HuH-7 (cell line): ENCODE measurements around the gene IL17RA.

Source experiments
- DNase-seq: peaks from one replicate; pipeline ENCODE4 v3.0.0; 2011; ENCODE audit warnings: low spot score

IL17RA gene

DNA sequence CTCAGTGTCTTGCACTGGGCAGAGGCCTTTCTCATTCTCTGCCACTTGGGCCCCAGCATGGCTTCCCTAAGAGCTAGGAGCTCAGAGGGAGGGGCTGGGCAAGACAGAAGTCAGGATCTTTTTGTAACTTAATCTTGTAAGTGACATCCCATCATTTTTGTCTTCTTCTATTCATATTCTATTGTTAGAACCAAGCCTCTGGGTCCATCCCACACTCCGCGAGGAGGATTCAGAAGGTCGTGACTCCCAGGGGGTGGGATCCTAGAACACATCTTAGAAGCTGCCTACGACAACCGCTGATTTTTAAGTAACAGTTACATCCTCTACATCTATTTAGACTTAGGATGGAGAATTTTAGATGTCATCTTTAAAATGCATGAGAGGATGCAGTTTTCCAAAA lies 1.5 kb upstream of the IL17RA start:
- no peak for DNase-seq

DNA sequence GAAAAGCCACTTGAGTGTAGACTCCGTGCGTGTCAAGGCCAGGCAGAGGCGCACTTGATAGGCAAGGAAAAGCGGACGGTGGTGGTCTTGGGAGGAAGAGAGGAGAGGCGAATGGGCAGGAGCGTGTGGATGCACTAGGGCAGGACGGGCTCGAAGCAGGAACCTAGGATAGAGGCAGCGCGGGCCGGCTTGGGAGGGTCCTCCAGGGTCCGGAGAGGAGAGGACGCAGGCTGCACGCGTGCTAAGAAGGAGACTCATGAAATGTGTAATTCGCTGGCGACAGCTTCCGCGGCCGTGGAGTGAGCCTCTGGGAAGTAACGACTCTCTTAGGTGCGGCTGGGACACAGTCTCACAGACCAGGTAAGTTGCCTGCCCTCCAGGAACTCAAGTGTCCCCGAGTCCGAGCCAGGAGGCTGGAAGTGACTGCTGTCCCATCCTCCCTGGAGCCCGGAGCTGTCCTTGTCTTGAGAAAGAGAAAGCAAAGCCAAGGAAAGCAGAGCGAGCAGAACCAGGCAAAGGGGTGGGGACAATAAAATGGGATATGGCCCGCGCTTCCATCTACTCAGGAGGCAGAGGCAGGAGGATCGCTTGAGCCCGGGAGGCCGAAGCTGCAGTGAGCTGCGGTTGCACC lies 874 bp upstream of the IL17RA start:
- no peak for DNase-seq

DNA sequence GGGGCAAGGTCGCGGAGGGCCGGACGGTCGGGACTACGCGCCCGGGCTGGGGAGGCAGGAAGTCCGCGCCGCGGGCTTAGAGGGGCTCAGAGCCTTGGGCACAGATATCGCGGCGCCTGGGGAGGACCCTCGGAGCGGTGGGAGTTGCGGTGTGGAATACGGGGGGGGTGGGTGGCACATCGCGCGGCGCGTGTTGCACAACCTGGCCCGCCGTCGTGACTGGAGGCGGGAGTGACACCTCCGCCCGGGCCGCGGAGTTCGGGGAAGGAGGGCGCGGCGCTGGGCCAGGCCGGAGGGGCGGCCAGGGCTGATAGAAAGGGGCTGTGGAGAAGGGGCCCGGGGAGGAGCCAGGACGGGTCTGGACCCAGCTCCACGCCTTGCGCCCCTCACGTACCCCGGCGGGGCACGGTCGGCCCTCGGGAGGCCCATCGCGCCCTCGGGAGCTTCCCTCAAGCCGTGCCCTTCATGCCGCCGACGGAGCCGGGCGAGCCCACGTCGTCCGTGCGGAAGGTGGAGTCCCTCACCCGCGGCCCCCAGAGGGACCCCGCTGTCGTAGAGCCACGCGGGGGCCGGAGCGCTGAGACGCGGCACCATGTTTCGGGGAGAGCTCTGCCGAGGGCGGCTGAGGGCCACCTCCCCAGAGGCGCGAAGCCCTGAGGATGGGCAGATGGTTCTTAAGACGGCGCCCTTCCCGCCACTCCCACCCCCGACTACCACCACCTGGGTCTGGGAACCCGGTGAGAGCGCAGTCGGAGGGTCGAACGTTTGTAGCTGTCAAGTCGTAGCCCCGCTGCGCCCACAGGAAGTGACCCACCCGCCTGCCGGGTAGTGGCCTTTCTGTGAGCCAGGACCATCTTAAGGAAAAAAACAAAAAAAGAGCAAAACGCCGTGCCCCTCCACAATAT lies 729 bp downstream of the IL17RA start:
- DNase-seq, result no peak

DNA sequence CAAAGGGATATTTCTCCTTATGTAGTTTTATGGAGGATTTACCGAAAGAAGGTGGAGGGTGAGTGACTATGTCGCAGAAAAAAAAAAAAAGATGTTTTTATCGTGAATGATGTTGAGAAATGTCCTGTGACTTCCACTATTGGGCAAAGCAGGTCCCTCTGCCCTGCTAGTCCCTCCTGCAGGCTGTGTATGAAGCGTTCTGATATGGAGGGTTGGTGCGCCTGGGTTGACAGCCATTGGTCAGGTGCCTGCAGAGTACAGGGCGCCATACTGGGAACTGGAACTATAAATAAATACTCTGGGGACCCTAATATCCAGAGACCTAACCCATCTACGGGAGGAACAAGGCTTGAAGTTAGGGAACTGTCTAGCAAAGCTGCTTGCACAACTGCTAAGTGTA lies 1.5 kb downstream of the IL17RA start:
- no peak for DNase-seq

DNA sequence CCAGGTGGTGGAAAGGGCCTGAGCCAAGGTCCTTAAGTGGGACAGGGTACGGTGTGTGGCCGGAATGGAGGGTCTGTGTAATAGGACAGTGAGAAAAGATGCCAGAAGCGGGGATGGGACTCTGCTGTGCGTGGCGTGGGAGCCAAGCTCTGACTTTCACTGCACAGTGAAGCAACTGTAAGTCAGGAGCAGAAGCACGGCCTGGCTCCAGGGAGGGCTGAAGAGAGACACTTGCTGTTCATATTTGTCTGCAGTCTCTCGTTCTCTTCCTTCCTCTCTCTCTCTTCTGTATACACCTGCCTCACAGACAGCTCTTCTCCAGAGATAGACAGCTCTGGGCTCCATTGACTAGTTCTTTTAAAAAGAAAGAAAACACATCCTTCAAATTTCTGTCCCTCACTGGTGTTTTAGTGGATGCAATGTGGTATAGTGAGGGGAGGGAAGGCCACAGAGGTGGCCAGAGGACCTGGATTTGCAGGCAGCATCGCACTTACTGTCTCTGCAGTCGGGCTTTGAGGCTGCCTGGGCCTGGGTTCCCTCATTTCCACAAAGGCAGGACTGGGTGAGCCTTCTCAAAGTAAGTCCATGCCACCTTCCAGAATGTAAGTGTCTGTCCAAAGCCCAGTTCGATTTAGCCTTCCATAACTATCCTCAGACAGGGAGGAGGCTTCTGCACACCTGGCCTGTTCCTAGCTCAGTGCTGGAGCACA lies 2.1 kb downstream of the IL17RA start:
- DNase-seq, result no peak

DNA sequence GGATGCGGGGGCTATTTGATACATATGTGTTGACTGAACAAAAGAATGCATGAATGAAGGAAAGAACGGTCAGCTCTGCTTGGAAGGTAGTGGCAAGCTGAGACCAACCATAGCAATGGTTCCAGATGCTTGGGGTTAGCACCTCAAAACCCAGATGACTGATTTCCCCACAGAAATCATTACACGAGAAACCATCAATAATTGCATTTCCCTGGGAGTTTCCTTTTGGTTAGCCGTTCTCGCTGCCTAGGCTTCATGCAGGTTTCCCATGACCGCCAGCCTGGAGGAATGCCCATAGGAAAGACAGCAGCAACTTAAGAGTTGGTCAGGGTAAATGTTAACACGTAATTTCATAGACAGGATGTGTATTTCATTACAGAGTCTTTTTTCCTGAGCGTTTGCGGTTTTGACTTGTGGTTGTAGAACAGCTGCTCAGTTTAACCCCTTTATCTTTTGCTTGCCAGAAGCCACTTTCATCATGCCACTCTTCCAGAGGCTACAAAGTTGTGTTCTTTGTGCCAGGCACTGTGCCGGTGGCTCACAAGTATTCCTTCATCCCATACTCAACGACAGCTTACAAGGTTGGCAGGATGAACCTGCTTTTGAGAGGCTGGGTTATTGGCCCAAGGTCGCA lies 2.8 kb downstream of the IL17RA start:
- DNase-seq, result no peak

DNA sequence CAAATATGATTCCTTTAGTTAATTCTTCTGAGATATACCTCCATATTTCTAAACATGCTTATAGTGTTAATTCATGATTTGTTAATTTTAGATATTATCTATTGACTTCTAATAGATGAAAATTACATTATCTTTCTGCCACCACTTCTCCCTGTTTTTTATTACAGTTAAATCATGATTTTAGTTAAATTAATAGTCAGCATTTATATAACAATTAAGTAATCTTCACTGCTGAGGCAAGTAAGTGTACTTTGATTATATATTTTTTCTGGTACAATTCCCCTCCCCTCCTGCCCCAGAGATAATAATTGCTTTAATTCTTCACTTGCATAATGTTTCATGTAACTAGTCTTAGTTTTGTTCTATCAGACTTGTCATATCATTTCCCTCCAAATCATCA lies 5.8 kb downstream of the IL17RA start:
- no peak for DNase-seq

DNA sequence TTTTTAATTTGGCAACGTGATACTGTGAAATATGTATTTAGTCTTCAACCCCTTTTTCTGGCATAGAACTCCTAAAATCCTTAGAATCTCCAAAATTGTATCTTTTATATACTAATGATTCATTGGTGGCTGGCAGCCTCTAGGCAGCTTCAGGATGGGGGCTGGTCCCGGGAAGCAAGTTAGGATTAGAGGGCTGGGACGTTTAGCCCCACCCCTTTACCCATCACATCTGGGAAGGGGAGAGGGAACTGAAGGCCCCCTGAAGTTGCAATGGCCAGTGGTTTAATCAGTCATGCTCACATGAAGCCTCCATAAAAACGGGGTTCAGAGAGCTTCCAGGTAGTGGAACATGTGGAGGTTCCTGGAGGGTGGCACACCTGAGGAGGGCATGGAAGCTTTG lies 7.1 kb downstream of the IL17RA start:
- no peak for DNase-seq

DNA sequence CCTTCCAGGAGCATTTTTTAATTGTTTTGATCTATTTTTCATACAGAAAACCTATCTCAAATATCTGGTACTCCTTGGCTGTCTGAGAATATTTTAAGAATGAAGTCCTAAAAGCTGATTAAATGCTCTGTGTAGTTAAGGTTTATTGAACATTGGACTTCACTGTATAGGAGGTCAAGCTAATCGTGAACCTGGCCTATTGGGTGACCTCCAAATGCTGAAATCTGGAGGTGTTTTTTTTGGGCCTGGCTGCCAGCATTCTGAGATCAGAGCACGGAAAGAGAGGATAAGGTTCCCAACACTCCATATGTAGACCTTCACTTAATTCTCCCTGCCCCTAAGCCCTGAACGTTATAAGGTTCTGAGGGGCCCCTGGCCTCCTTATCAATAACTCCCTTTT lies 8.3 kb downstream of the IL17RA start:
- no peak for DNase-seq

DNA sequence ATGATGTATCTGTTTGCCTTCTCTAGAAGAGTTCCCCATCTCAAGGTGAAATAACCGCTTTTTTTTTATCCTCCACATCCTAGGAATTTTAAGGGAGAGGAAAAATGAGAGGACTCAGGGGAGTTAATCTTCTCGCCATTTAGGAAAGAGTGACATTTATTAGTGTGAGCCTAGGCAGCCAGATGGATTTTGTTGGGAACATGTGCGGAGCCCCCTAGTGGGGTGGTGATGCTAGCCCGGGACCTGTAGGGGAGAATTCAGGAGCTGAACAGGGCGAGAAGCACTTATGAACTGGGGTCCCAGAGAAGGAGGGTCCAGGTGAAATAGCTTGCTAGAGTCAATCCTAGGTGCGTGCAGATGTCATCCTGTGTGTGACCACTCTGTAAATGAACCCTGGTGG lies 10.7 kb downstream of the IL17RA start:
- peak; percentile 79 for DNase-seq

DNA sequence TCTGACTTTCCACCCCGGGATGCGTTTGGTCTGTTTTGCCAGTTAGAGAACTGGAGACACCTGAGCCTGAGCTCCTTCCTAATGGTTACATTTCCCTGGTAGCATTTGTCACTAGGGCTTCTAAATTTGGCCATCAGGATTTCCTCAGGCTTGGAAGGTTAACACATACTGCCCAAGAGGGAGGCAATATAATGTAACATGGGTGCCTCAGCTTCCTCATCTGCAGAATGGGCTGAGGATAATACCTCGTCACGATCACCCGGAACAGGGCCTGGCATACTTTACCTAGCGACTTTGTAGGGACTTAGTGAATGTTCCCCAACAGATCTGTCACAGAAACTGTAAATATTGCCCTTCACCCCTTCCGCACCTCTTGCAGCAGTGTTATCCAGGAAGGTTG lies 11.3 kb downstream of the IL17RA start:
- DNase-seq, result no peak

DNA sequence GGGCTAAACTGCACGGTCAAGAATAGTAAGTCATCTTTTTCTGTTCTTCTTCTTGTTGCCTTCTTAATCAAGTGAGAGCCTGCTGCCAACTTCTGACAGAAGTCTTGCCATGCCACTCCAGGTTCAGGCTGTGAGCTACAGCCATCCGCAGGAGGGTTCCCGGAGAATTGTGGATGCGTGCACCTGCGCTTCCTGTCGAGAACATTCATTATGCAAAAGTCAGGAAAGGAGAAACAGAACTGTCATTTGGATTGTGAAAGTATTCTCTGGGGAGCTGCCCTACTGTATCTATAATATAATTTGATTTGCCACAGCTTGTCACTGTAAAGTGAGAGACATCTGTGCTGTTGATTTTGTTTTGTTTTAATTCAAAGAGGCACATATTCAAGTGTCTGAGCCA lies 12.3 kb downstream of the IL17RA start:
- no peak for DNase-seq

DNA sequence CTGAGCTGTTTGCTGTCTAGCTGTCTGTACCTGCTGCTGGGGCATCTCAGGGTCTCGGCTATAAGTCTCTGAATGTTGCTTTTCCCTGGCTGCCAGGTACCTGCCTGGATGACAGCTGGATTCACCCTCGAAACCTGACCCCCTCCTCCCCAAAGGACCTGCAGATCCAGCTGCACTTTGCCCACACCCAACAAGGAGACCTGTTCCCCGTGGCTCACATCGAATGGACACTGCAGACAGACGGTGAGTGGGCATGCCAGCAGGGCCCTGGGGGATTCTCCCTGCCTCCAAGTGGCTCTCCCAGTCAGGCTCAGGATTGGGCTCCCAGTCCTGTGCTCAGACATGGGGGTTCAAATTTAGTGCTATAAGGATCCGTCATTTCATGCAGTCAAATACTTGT lies 12.9 kb downstream of the IL17RA start:
- no peak for DNase-seq

DNA sequence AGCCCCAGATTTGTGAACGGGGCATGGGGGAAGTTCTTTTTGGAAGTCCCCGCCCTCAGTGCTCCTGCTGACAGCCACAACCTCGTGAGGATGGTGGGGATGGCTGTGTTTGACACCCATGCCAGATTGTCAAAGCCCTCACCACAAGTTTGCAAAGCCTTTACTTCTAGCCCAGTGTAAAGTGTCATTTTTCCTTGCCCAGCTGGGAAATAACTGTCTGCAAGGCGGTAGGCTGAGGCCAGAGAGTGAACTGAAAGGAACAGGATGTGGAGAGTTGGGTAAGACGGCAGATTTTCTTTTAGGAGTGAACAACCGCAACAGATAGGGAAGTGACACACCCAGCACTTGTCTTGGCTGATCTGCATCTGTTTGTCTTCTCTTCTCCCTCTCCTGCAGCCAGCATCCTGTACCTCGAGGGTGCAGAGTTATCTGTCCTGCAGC lies 13.6 kb downstream of the IL17RA start:
- DNase-seq, result no peak

DNA sequence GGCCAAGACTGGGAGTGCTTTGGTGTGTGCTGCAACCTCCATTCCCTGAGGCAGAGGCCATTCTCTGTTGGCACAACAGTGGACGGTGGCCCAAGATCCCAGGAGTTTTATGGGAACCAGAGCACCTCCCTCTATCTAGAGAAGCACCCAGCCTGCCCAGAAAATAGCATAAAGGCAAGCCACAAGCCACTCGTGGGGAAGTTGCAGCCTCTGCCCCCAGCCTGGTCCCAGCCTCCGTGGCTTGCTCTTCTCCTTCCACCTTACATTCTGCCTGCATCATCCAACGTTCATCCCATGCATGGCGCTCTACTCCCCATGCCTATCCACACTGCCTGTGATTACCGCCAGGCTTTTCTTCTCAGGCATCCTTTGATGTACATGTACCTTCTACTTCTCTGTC lies 15.8 kb downstream of the IL17RA start:
- no peak for DNase-seq

DNA sequence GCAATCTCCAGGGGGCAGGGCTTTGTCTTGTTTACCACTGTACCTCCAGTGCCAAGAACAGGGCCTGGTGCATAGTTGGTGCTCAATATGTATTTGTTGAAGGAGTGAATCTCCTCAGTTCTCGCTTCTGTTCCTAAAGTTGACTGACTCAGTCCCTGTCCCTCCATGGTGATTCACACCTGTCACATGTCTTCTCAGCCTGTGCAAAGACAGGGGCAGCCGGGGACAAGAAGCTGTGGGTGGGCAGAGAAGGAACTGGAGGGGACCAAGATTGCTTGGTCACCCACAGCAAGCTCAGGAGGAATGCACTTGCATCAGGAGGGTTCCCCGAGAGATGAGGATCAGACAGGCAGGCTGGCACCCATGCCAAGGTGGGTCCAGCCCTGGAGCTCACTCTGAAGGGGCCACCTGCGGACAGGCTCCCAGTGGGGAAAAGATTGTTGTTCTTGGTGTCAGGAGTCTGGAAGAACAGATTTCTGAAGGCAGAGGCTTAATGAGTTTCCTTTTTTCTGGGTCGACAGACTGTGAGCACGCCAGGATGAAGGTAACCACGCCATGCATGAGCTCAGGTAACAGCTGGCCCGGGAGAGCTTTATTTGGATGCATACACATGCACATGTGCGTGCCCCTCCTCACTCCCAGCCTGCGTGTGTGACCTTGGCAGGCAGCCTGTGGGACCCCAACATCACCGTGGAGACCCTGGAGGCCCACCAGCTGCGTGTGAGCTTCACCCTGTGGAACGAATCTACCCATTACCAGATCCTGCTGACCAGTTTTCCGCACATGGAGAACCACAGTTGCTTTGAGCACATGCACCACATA lies 16.9 kb downstream of the IL17RA start:
- no peak for DNase-seq

DNA sequence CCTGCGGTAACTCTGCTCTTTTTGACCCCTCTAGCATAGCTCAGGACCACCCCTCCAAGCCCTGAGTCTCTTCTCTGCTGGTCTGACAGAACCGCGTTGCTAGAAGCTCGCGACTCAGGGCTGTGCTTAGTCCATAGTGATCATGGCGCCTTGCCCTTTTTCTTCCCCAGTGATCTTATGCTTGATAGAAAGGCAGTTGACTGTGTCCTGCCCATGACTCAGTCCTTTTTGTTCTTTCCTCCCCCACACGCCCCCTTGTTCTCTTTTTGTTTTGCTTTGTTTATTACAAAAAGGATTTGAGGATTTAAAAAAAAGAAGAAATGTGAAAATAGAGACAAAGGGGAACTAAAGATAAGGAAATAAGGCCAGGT lies 17.5 kb downstream of the IL17RA start:
- DNase-seq, result no peak

DNA sequence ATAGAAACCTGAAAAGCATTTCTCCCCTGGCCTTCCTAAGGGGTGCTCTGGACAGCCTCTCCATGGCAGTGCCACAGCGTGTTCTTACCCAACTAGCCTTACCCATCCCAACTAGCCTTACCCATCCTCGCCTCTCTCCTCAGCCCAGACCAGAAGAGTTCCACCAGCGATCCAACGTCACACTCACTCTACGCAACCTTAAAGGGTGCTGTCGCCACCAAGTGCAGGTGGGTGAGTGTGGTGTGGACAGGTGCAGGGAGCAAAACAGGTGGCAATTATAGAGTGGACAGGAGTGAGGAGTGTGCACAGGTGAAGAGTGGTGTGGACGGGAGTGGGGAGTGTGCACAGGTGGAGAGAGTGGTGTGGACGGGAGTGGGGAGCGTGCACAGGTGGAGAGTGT lies 18.6 kb downstream of the IL17RA start:
- DNase-seq, result no peak

DNA sequence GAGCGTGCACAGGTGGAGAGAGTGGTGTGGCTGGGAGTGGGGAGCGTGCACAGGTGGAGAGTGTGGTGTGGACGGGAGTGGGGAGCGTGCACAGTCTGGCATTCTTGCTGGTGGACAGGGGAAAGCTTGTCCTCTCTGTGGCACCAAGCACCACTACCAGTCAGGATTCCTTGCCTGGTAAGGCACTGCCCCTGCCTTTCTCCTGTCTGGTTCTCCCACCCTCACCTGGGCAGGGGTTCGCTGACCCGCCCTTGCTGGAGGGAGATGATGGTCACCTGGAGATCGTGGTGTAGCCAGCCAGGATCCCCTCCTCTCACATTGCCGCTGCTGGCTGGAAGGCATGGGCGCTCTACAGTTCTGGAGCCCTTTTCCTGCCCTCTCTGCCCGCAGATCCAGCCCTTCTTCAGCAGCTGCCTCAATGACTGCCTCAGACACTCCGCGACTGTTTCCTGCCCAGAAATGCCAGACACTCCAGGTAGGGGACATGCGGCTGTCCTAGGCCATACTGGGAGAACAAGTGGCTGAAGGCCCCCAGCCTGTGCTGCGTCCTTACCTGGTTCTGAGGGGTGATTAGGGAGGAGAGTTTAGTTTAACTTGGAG lies 19.6 kb downstream of the IL17RA start:
- no peak for DNase-seq

DNA sequence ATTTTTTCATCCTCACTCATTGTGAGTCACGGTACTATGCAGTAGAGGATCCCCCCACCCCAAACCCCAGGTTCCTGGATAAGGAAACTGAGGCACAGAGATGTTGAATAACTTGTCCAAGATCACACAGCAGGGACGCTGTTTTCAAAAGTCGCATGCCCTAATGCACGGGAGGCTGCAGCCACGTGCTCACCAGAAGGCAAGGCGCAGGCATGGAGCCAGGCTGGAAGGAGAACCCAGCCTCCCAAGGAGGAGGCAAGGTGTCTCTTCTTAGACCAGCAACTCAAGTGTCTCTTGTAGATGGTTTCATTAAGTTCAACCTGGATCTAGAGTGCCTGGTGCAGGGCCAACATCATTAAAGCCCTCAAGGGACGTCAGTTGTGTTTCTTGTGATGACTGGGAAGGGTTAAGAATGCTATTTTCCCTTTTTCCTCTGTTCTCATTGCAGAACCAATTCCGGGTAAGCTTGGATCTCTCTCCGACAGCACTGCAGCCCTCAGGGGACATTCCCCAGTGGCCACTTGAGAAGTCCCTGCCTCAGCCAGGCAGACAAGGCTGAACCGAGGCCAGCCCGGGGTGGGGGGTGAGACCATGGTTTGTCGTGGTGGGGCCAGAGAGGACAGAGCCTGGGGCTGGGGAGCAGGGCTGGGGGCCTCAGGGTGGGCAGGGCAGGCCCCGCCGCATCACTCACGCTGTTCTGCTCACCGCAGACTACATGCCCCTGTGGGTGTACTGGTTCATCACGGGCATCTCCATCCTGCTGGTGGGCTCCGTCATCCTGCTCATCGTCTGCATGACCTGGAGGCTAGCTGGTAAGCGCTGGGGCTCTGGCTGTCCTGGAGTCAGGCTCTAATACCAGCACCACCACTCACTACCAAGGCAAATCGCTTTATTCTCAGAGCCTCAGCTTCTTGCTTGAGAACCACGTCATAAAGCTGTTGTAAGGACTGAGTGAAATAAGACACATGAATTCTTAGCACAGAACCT lies 20.6 kb downstream of the IL17RA start:
- no peak for DNase-seq
